GM23338 (cell line): Measurements from ENCODE around the gene RIC3. TPM values are rescaled to one million over a fixed set of nuclear protein-coding genes. Genes with fewer than 3 reads are reported as not detected.

Experiments used
- CREB1 ChIP-seq: fragments of 250-450 bp; sonication (Bioruptor Pico); IDR thresholded peaks from 2 replicates; pipeline ENCODE4 v1.5.0; 2020; ENCODE audit warnings: low read depth, mild to moderate bottlenecking, moderate library complexity
- JUNB ChIP-seq: IDR thresholded peaks from one replicate; pipeline ENCODE4 v1.6.1; 2016; ENCODE audit warnings: antibody characterized with exemption; ENCODE audit not compliant: unreplicated experiment
- REST ChIP-seq: IDR thresholded peaks from one replicate; pipeline ENCODE4 v1.6.1; 2018; ENCODE audit warnings: antibody characterized with exemption; ENCODE audit not compliant: unreplicated experiment
- ZNF331 ChIP-seq: fragments of 250-450 bp; sonication (Bioruptor Pico); IDR thresholded peaks from 2 replicates; pipeline ENCODE4 v1.5.0; 2020; ENCODE audit warnings: low read depth, mild to moderate bottlenecking, moderate library complexity
- ZNF462 ChIP-seq: fragments of 250-450 bp; sonication (Bioruptor Pico); IDR thresholded peaks from 2 replicates; pipeline ENCODE4 v1.5.0; 2020; ENCODE audit warnings: mild to moderate bottlenecking, moderate library complexity
- polyA plus RNA-seq: library from polyadenylated mRNA; unstranded; fragments of >200 nt; fragmentation: Nextera tagmentation; extraction: Ambion mirVana; gene quantifications from 2 replicates; pipeline ENCODE4 v1.2.1, GENCODE V29; 2016
- total RNA-seq: library from RNA; depleted of rRNA; stranded (reverse); fragments of >200 nt; shearing (Covaris generic); gene quantifications from 2 replicates; pipeline ENCODE4 v1.2.3, GENCODE V29; 2014

Gene RIC3
- total and polyA plus RNA-seq, 2 experiments from 2014 or later, result 17.8 to 21.3 TPM

- no peak for TF ChIP-seq ZNF462 (CRISPR knock-in tag)
- no peak for TF ChIP-seq REST
- no peak for TF ChIP-seq CREB1
- no peak for TF ChIP-seq JUNB
- no peak for TF ChIP-seq ZNF331 (CRISPR knock-in tag)
Measured at GRCh38 chr11:8093931-8094575, 74.8 kb downstream of the RIC3 start (continued).
